OCI-LY1 (cell line): Measurements from ENCODE around the gene IRF2.

Experiments used
- H2AFZ ChIP-seq: fragments of 200-600 bp; sonication (generic), shearing (Covaris generic); 2 replicates; pipeline ENCODE4 v1.6.0; 2014; ENCODE audit warnings: antibody characterized with exemption, mild to moderate bottlenecking, low read length
- H3F3A ChIP-seq: fragments of 200-600 bp; sonication (generic), shearing (Covaris generic); 2 replicates; pipeline ENCODE4 v1.6.0; 2014; ENCODE audit warnings: mild to moderate bottlenecking, antibody characterized with exemption, low read length, moderate library complexity; ENCODE audit not compliant: insufficient read depth
- H3K27ac ChIP-seq: fragments of 200-600 bp; sonication (generic); 2 replicates; pipeline ENCODE4 v1.5.1; 2014; ENCODE audit warnings: low read length, mixed run types, mild to moderate bottlenecking, low read depth; ENCODE audit not compliant: poor library complexity, severe bottlenecking
- H3K27me3 ChIP-seq: fragments of 200-600 bp; sonication (generic); 2 replicates; pipeline ENCODE4 v1.6.0; 2014; ENCODE audit warnings: antibody characterized with exemption, mild to moderate bottlenecking, low read length, moderate library complexity; ENCODE audit not compliant: insufficient read depth
- H3K36me3 ChIP-seq: fragments of 200-600 bp; sonication (generic); 2 replicates; pipeline ENCODE4 v1.6.1; 2014; ENCODE audit warnings: mild to moderate bottlenecking, antibody characterized with exemption, low read length, moderate library complexity, mixed read lengths; ENCODE audit not compliant: insufficient read depth
- H3K4me1 ChIP-seq: fragments of 200-600 bp; sonication (generic); 2 replicates; pipeline ENCODE4 v1.5.1; 2014; ENCODE audit warnings: mild to moderate bottlenecking, low read length, moderate library complexity; ENCODE audit not compliant: insufficient read depth, severe bottlenecking
- H3K4me2 ChIP-seq: fragments of 200-600 bp; sonication (generic), shearing (Covaris generic); 2 replicates; pipeline ENCODE4 v1.6.1; 2014; ENCODE audit warnings: low read length
- H3K4me3 ChIP-seq: fragments of 200-600 bp; sonication (generic); 2 replicates; pipeline ENCODE4 v1.5.1; 2014; ENCODE audit warnings: low read length, low read depth, mild to moderate bottlenecking, mixed read lengths; ENCODE audit not compliant: poor library complexity, severe bottlenecking
- H3K79me2 ChIP-seq: fragments of 200-600 bp; shearing (Covaris generic); 2 replicates; pipeline ENCODE4 v1.6.1; 2016; ENCODE audit warnings: mixed run types, low read length, mixed read lengths; ENCODE audit not compliant: insufficient read depth
- H3K9ac ChIP-seq: fragments of 200-600 bp; sonication (generic), shearing (Covaris generic); 2 replicates; pipeline ENCODE4 v1.6.1; 2014; ENCODE audit warnings: mild to moderate bottlenecking, low read length, mixed read lengths
- H3K9me2 ChIP-seq: fragments of 200-600 bp; sonication (generic), shearing (Covaris generic); 2 replicates; pipeline ENCODE4 v1.6.1; 2014; ENCODE audit warnings: low read depth, mild to moderate bottlenecking, low read length, mixed read lengths
- H3K9me3 ChIP-seq: fragments of 200-600 bp; shearing (Covaris generic); 2 replicates; pipeline ENCODE4 v1.6.1; 2014; ENCODE audit warnings: low read length, mixed read lengths
- H4K20me1 ChIP-seq: fragments of 200-600 bp; sonication (generic), shearing (Covaris generic); 2 replicates; pipeline ENCODE4 v1.6.0; 2016; ENCODE audit warnings: mild to moderate bottlenecking, low read length; ENCODE audit not compliant: insufficient read depth
- EZH2 ChIP-seq: fragments of 200-600 bp; sonication (generic), shearing (Covaris generic); IDR thresholded peaks from 2 replicates; pipeline ENCODE4 v1.8.0; 2017; ENCODE audit warnings: borderline replicate concordance, mixed run types, mild to moderate bottlenecking, antibody characterized with exemption, low read length, moderate library complexity, mixed read lengths
- TF ChIP-seq, protein P1 (sequence below): fragments of 200-600 bp; sonication (generic), shearing (Covaris generic); IDR thresholded peaks from 2 replicates; pipeline ENCODE4 v1.5.1; 2017; ENCODE audit warnings: mild to moderate bottlenecking, antibody characterized with exemption, low read length, moderate library complexity, mixed read lengths

IRF2 gene

DNA sequence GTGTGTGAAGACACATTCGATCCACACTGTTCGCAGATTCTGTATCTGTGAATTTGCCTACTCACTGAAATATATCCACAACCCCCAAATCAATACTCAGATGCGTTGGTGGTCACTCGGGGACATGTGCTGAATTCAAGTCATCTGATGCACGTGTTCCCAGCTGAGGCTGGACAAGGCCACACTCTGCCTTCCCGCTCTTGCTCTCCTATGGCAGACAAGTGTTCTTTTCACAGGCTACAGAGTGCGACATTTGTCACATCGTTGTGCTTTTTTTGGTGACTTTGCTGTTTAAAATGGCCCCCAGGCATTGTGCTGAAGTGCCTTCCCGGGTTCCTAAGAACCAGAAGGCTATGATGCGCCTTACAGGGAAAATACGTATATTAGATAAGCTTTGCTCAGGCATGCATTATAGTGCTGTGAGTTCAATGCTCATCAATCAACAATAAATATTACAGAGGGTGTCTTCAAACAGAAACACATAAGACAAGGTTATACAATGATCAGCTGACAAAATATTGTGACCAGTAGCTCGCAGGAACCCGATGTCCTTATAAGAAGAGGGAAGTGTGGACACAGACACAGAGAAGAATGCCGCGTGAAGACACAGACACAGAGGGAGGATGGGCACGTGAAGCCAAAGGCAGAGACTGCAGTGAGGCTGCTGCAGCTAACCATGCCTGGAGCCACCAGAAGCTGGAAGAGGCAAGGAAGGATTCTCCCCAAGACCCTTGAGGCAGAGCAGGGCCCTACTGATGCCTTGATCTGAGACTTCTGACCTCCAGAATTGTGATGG is 42.0 kb downstream of the IRF2 start:
- Histone ChIP-seq H3K27me3 (no peaks in the 10 kb centered on the region), H3K79me2 (peaks cover 13% of the 10 kb centered on the region; the same call in 1 of the 2 replicates), H3K36me3 (peaks cover 11% of the 10 kb centered on the region; the same call in 1 of the 2 replicates), H3K9me2 (no peaks in the 10 kb centered on the region), H3K4me1 (peaks cover 2% of the 10 kb centered on the region), H3K9me3 (no peaks in the 10 kb centered on the region), H4K20me1 (no peaks in the 10 kb centered on the region), H3K4me3 (no peak overlapping the region), H3K4me2 (no peak overlapping the region), H3K27ac (no peak overlapping the region), H3F3A (no peaks in the 10 kb centered on the region), H3K9ac (no peak overlapping the region), H2AFZ (no peak overlapping the region)
- TF ChIP-seq, protein P1, sequence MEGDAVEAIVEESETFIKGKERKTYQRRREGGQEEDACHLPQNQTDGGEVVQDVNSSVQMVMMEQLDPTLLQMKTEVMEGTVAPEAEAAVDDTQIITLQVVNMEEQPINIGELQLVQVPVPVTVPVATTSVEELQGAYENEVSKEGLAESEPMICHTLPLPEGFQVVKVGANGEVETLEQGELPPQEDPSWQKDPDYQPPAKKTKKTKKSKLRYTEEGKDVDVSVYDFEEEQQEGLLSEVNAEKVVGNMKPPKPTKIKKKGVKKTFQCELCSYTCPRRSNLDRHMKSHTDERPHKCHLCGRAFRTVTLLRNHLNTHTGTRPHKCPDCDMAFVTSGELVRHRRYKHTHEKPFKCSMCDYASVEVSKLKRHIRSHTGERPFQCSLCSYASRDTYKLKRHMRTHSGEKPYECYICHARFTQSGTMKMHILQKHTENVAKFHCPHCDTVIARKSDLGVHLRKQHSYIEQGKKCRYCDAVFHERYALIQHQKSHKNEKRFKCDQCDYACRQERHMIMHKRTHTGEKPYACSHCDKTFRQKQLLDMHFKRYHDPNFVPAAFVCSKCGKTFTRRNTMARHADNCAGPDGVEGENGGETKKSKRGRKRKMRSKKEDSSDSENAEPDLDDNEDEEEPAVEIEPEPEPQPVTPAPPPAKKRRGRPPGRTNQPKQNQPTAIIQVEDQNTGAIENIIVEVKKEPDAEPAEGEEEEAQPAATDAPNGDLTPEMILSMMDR: no peak
- no peak for TF ChIP-seq EZH2

DNA sequence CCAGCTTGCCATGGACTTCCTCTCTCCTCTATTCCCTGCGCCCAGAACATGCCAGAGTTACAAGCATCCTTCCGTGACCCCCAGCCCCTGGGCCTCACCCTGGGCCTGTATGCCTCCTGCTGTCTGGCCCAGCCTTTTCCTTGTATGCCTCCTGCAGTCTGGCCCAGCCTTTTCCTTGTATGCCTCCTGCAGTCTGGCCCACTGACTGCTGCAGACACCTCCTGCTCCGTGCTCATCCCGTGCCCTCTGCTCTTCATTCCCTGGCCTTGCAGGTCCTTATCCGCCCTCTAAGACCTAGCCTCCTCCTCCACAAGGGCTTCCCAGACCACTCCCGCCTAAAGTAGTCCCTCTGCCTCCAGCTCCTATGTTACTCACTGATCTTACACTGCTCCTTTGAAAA is 44.2 kb downstream of the IRF2 start:
- no peak overlapping the region for H2AFZ ChIP-seq
- H3K36me3 ChIP-seq: peaks cover 28% of the 10 kb centered on the region
- no peaks in the 10 kb centered on the region for H3F3A ChIP-seq
- no peak for TF ChIP-seq EZH2
- TF ChIP-seq, protein P1: no peak
- no peaks in the 10 kb centered on the region for H3K9me3 ChIP-seq
- no peak overlapping the region for H3K4me2 ChIP-seq
- H3K4me1 ChIP-seq: no peaks in the 10 kb centered on the region
- H3K4me3 ChIP-seq: no peak overlapping the region
- no peaks in the 10 kb centered on the region for H3K9me2 ChIP-seq
- no peaks in the 10 kb centered on the region for H4K20me1 ChIP-seq
- H3K79me2 ChIP-seq: 0 out of 2 replicates have a peak, but pooled peaks cover 2% of the 10 kb centered on the region
- H3K27me3 ChIP-seq: no peaks in the 10 kb centered on the region
- no peak overlapping the region for H3K27ac ChIP-seq
- no peak overlapping the region for H3K9ac ChIP-seq

DNA sequence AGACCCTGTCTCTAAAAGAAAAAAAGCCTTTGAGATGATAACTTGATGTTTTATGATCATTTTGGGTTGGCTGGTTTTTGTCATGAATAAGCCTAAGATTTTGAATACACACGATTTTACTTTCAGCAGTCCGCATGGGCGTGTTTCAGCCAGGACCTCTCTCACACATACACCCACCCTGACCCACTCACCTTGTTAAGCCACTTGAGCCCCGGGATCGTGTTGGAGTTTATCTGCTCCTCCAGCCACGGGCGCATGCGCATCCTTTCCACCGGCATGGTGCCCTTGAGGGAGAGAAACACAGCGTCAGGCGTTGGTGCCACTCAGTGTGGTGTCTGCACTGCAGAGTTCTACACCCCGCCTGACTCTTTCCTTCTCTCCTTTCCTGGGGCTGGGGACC is 45.6 kb downstream of the IRF2 start:
- no peak overlapping the region for H2AFZ ChIP-seq
- no peak overlapping the region for H3K4me3 ChIP-seq
- H3K36me3 ChIP-seq: peaks cover 39% of the 10 kb centered on the region
- H3K4me2 ChIP-seq: no peak overlapping the region
- no peaks in the 10 kb centered on the region for H3K27me3 ChIP-seq
- TF ChIP-seq, protein P1: no peak
- no peak for TF ChIP-seq EZH2
- H3K27ac ChIP-seq: no peak overlapping the region
- H3K9me2 ChIP-seq: no peaks in the 10 kb centered on the region
- H3K4me1 ChIP-seq: no peaks in the 10 kb centered on the region
- no peaks in the 10 kb centered on the region for H3K79me2 ChIP-seq
- H3K9ac ChIP-seq: no peak overlapping the region
- H3K9me3 ChIP-seq: no peaks in the 10 kb centered on the region
- no peaks in the 10 kb centered on the region for H3F3A ChIP-seq
- H4K20me1 ChIP-seq: no peaks in the 10 kb centered on the region
